NCI-H345 (cell line): ENCODE measurements around the gene NEDD4L.

Experiments used
- DNase-seq: peaks from one replicate; lab custom pipeline; 2025; lab: John Stamatoyannopoulos, UW

The NEDD4L gene

DNA sequence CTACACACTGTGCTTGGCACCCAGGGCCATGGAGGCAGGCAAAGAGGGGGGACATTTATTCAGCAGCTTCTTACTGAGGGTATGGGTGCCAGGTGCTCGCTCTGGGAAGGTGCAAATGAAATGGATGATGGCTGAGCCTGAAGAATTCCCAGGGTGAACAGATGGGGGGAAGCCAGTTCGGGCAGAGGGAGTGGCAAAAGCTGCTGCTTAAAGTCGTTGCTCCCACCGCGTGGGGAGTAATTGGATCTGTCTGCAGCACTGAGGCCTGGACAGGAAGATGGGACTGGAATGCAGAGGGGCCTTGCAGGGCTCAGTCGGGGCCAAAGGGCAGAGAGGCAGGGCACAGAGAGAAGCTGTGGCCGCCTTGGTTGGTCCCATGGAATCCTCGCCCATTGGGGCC is 51.2 kb downstream of the NEDD4L start:
- DNase-seq, result no peak

DNA sequence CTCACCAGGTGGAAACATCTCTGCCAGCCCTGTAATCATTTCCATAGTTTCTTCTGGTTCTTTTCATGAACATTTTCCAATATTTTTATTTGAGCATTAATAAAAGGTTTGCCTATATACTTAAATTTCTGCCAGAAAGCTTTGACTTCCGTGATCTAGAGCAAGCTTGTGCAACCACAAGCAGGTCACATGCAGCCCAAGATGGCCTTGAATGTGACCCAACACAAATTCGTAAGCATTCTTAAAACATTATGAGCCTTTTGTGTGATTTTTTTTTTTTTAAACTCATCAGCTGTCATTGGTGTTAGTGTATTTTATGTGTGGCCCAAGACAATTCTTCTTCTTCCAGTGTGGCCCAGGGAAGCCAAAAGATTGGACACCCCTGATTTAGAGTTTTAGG is 51.6 kb downstream of the NEDD4L start:
- no peak for DNase-seq

DNA sequence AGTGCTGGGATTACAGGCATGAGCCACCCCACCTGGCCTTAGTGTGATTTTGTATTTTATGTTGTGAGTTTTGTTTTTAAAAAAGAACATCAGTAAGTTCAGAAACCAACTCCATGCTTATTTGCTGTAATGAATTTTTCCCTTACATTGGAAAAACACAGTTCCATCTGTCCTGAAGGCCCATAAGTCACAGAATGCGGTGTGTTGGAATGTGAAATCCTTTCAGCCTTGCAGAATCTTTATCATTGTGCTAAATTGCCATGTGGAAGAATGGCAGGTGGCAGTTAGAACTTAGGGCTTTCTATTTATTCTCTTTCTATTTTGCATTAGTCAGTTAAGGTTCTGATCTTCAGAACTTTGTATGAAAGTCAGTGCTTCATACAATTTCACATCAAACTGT is 52.6 kb downstream of the NEDD4L start:
- DNase-seq, result no peak

DNA sequence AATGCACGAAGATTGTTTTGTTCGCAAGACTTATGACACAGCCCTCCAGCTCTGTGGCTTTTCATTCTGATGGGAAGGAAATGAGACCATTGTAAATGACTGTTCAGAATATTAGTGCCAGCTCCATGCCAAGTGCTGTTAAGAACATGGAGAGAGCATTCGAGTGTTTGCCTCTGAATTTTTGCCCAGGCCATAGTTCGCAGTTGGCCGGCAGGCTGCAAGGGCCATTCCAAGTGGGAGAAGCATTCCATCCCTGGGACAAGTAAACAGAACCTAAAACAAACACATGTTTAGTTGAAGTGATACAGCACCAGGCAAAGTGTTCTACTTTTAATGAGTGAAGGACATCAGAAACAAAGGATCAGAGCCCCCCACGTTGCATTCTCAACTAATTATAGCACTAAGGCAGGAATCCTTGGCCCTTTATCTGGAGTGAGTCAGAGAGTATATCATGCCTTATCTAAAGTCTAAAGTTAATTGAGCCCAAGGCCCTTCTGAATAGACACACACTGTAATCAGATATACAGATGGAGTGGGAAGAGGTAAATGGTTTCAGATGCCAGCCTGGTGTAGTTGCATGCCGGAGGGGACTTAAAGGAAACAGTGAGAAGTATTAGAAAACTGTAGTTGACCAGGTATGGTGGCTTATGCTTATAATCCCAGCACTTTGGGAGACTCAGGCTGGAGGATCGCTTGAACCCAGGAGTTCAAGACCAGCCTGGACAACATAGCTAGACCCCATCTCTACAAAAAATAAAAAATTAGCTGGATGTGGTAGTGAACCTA is 53.3 kb downstream of the NEDD4L start:
- no peak for DNase-seq

DNA sequence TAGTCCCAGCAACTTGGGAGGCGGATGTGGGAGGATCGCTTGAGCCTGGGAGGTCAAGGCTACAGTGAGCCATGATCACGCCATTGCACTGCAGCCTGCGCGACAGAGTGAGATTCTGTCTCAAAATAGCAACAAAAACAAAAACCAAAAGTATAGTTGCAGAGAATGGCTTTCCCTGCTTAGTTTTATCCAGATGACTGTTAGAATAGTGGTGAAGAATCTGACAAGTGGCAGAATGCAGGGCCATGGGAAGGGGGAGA is 53.8 kb downstream of the NEDD4L start:
- DNase-seq, result no peak

DNA sequence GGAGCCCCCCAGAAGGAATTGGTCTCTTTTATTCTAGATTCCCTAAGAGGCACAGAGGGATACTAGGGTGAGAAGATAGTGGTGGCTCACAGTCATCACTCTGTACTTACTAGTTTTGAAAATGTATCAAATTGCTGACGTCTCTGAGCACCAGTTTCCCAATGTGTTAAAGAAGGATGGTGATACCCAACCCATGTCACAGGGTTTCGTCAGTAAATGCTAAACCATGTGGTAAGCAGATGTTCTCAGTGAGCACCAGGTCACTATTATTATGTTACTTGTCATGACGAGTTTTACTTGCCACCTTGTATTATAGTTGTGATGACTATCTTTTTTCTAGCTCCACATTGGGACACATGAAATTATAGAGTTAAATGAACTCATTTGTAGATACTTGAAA is 54.7 kb downstream of the NEDD4L start:
- no peak for DNase-seq

DNA sequence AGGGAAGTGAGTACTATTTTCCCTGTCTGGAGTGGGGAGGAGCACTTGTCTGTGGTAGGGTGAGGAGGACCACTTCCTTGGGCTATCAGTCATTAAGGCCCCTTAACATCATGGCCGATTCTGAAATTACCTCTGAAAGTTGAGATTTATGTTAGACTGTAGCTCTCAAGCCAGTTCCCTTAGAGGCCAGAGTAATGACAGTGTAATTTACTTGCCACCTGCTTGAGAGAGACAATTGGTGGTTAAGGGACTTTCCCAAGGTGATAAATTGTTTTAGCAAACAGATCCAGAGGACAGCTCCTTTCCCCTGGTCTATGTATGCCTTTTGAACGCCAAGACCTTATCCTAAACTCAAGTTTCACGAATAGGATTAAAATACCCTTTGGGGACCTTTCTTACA is 56.1 kb downstream of the NEDD4L start:
- DNase-seq, result no peak

DNA sequence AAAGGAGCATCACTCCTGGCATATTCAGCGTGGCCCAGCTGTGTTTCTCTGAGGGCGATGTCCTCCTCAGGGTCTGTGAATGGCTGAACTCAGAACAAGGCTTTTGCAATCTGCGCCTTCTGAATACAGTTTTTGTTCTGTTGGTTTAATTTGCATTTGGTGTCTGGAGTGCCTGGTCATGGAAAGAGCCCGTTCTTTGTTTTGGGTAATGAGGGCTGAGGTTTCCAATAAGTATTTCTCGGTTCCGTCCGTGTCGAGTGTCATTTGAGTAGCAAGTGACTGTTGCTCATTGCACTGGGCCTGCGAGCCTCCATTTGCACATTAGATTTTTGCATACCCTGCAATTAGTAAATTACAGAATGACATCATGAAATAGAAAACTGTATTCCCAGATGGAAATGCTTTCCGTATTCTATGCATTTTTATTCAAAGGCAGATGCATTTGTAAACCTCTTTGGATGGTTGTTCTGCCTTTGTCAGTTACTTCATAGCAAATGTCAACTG is 57.3 kb downstream of the NEDD4L start:
- DNase-seq, result no peak

DNA sequence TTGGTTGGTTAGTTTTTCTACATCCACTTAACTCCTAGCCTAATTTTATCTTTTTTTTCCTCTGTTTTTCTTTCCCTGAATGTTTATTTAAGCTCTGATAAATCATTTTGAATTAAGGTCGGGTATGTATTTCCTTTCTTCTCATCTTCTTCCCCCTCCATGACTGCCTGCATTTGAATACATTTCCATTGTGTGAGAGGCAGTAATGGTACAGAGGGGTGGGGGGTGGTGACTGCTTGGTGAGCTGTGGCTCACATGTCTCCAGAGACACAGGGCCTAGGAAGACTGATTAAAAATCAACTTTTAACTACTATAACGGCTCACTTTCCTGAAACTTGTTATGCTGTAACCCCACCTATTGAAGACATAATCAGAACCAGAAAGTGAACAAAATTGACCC is 58.0 kb downstream of the NEDD4L start:
- no peak for DNase-seq

DNA sequence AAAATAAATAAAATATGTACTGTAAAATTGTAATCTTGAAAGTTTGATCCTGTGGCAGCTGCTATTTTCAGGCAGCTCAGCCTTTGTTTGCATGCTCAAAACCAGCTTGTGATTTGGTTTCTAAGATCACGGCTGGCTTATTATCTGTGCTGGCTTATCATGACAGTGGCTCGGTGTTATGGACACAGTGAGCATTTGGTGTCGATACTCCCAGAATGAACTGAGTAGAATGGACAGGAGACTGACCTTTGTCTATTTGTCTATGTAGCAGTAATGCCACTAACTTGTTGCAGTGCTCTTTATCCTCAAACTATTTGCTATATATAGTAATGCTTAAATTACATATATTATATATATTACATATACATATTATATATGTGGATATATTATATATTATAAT is 58.8 kb downstream of the NEDD4L start:
- DNase-seq, result no peak

DNA sequence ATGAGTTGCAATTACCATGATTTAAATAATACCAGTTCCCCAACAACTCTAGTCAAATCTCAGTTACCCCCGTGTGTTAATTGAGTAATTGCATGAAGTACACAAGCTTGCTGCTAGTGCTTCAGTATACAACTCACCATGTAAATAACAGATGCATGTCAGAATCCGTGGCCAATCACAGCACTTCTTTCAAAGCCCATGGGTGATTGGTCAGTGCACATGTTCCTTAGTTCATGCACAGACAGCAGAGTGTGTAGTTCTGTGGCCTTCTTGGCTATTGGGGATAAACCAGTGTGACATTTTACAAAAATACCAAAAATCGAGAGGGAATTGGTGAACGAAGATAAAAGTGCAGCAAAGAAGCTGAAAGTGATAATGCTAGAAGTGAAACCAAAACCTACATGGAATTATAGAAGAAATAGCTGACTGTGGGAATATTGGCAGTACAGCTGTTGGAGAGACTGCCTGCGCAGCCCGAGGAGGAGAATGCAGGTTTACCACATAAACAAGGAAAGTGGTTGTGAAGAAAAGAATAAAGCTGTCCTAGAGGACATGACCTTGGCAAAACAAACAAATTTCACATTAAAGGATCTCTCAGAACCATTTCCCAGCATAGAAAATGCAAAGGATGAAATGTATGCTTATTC is 59.4 kb downstream of the NEDD4L start:
- no peak for DNase-seq

DNA sequence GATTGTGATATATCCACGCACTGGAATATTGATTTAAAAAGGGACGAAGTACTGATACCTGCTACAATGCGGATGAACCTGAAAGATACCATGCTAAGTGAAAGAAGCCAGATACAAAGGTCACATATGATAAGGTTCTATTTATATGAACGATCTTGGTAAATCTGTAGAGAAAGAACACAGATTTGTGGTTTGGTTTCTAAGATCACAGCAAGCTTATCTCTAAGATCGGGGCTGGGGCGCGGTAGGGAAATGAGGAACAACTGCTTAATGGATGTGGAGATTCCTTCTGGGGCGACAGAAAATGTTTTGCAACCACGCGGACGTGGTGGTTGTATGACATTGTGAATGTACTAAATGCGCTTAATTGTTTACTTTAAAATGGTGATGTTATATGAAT is 60.1 kb downstream of the NEDD4L start:
- no peak for DNase-seq

DNA sequence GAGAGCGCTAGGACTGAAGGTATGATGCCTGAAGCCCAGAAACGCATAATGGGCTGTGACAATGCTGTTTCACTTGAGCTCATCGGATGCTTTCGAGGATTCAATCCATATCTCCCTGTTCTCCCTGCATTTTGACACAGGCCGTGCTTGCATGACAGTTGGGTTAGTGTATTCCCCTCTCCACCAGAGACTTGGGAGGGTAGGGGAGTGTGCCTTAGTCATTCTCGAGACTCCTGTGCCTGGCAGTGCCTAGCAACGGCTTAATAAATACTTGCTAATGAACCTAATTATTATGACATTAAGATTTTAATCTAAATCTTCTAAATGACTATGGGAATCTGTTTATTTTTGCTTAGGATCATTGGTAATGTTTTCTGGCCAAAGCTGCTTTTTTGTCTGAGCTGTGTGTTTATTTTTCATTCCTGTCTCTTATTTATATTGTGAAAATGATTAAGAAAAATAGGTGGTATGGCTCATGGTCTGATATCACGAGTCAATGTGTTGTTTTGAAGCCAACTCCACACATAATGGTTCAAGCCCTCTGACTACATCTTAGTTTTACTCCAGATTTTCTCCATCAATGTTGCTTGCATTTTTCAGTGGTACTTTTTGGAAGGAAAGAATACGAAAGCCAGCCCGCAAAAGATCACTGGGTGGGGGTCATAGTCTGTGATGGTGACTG is 61.3 kb downstream of the NEDD4L start:
- DNase-seq, result no peak

DNA sequence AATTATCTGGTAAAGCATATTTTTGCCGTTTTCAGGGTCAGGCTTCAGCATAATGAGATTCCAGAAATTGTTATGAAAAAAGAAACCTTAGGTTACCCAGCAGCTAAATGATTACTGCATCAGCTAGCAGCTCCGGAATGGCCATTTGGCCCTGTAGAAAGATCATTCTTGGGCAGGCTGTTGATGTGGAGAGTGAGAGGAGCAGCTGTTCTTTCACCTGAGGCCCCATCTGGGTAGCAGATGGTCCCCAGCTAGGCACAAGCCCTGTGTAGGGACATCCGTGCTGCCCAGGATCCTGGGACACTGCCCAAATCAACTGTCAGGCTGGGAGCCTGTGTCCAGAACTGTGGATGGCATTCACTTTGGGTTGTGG is 61.8 kb downstream of the NEDD4L start:
- no peak for DNase-seq

DNA sequence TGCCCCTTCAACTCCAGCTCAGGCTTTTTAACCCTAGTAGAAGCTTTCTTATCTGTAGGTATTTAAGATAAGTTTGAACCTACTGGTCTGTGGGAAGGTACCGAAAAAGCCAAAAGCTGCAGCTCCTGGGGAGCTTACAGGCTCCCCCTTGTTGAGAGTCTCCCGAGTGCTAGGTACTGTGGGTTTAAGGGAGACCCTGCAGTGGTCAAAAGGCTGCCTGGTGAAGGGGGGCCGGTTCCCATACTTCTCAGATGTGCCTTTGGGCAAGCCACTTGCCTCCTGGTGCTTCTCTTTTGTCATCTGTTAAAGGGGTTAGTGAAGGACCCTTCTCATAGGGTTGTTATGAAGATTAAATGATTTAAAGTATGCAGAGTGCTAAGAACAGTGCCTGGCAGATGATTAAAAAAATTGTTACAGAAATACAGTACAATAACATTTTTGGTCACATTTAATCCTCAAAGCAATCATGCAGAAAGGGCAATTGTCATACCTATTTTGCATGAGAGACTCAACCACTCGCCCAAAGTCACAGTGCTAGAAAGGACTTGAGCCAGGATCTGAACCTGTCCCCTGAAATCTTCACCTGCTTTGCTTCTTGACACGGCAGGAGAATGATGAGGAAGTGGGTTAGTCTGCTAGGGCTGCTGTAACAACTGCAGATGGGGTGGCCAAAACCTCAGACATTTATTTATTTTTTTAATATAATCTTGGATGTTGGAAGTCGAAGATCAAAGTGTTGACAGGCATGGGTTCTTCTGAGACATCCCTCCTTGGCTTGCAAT is 62.5 kb downstream of the NEDD4L start:
- DNase-seq, result no peak

DNA sequence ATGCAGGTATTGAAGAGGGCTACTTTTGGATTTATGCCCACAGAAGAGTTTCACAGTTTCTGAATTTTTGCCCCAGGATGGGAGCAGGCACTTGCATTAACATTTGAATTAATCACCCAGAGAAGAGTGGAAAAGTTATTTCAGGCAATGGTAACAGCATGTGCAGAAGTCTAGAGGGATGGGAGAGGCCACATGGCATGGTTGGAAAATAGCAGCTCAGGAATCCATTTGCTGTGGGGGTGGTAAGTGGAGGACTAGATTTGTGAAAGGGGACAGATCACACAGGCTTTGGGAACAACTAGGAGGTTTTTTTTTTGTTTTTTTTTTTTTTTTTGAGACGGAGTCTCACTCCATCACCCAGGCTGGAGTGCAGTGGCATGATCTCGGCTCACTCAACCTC is 65.2 kb downstream of the NEDD4L start:
- DNase-seq, result no peak

DNA sequence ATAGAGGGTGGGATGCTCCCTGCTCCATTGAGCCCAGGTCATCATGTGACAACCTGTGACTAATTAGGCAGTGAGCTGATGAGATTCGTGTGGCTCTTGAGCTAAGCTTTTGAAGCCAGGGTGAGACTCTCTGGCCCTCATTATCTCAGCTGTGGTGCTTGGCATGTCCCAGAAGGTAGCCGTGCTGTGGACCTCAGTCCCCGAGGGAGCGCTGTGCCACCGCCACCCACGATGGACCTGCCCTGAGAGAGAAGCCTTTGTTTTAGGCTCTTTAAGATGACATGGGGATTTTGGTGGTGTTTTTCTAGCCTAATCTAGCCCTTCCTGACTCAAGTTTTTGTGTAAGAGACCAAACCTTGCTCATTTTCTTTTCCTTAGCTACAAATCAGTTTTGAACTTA is 66.4 kb downstream of the NEDD4L start:
- no peak for DNase-seq

DNA sequence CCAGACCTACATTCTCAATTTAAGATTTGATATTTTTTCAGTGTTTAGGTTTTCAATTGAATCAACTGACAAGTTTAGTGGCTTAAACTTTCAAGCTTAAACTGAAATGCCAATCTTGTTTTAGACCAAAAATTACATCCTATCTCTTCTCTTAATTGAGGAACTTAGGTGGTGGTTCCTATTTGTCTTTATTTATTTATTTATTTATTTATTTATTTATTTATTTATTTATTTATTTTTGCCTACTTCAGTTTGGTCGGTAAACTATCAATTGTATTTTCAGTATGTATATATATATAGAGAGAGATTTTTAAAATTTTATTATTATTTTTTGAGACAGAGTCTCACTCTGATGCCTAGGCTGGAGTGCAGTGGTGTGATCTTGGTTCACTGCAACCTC is 68.1 kb downstream of the NEDD4L start:
- DNase-seq, result no peak

DNA sequence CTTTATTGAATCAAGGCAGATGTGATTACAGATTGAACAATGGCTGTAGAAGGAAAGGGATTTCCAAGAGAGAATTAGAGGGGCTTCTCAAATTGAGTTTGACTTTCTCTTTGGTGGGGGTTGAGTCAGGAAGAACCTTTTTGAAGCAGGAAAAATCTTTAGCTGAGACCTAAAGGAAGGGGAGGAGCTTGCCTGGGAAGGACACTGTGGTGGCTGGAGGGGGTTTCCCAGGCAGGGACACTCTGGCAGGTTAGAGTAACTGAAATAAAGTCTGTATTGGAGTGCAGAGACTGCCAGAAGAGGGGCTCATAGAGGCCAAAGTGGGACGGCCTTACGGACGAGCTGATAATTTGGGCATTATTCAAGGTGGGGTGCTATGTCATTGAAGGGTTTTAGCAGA is 69.3 kb downstream of the NEDD4L start:
- no peak for DNase-seq

DNA sequence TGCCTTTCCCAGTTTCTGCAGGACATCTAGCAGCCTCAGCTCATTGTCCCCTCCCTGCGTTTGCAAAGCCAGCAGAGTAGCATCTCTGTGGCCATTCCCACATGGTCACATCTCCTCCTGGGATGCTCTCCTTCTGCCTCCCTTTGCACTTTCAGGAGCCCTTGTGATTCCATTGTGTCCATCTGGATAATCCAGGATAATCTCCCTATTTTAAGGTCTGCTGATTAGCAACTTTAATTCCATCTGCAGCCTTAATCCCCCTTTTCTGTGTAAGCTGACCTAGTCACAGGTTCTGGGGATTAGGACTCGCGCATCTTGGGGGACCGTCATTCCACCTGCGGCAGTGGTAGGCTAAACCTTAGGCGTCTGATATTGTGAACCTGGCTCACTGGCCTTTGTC is 70.7 kb downstream of the NEDD4L start:
- DNase-seq, result no peak

DNA sequence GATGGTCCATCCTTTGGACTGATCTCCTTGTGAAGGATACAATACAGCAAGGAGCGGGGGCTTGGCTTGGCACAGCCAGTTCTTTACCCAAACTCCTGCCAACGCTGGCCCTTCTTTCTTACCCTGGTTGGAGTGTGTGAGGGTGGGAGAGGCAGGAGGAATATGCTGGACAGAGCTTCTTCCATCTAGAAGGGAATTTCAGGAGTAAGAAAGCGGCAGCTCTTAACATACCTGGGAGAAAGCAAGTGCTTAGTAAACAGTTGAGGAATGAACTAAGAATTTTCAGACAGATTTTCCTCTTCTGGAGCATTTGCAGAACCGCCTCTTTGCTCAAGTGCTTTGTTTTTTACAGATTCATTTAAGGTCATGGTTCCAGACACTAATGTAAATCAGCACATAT is 72.8 kb downstream of the NEDD4L start:
- DNase-seq, result no peak

DNA sequence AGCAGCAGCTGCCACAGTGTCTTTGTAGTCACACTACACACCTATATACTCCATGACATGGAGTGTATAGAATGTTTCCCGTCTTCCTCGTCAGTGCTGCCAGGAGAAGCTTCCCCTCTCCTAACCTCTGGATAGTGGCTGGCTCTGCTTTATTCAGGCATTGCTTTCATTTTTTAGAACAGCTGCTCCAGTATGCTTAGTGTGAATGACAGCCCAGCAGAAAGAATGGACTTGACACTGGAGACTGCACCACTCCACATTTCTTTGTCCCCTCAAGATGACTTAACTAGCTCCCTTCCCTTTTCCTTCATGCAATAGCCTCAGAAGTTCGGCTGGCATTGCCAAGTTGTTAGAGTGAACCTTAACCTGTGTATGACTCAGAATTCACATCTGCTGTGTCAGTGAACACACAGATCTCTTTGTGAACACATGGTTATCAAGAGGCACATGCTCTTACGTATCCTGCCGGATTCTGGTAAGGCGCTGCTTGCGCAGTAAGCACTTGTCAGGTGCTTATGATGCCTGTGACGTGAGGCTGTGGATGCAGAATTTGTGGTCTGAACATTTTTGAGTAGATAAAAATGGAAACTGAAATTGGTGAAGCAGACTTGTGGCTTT is 73.9 kb downstream of the NEDD4L start:
- no peak for DNase-seq
